ENCODE measurements around the gene ALDH4A1.

DNA sequence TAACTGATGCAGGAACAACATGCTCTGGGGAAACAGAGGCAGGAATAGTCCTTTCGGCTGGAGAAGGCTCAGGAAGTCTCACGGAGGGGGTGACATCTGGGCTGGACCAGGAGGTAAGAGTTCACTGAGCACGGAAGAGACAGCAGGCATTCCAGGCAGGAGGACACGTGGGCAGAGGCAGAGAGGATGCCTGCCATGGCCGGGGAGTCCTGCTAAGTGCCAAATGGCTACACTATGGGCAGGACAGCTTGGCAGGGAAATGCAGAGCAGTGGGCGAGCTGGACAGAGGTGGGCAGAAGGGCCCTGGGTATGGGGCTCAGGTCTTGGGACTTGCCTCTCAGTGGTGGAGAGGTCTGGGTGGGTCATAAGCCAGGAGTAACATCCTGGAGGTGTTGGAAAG lies 17.6 kb downstream of the ALDH4A1 start:
- TF ChIP-seq, protein P1, sequence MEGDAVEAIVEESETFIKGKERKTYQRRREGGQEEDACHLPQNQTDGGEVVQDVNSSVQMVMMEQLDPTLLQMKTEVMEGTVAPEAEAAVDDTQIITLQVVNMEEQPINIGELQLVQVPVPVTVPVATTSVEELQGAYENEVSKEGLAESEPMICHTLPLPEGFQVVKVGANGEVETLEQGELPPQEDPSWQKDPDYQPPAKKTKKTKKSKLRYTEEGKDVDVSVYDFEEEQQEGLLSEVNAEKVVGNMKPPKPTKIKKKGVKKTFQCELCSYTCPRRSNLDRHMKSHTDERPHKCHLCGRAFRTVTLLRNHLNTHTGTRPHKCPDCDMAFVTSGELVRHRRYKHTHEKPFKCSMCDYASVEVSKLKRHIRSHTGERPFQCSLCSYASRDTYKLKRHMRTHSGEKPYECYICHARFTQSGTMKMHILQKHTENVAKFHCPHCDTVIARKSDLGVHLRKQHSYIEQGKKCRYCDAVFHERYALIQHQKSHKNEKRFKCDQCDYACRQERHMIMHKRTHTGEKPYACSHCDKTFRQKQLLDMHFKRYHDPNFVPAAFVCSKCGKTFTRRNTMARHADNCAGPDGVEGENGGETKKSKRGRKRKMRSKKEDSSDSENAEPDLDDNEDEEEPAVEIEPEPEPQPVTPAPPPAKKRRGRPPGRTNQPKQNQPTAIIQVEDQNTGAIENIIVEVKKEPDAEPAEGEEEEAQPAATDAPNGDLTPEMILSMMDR (IDR thresholded peaks at IDR 0.05; ENCODE audit: insufficient read depth, low read depth, low read length): no peak
- no peak for TF ChIP-seq EZH2 (IDR thresholded peaks at IDR 0.05; ENCODE audit: insufficient read depth, low read length)

Measured in astrocyte (in vitro differentiated cells and primary cell).